GM23338 (cell line): Measurements from ENCODE around the gene GNAZ. TPM values are rescaled to one million over a fixed set of nuclear protein-coding genes. Genes with fewer than 3 reads are reported as not detected.

Source experiments
- ATAC-seq: fragments of 200-7000 bp; cut with Tn5 transposase; 3 replicates; pipeline ENCODE4 v1.9.1; 2020
- DNase-seq: peaks from one replicate; pipeline ENCODE4 v3.0.0-alpha.2; 2015; ENCODE audit warnings: low spot score
- H2AFZ ChIP-seq: fragments of 200-600 bp; sonication (generic); 2 replicates; pipeline ENCODE4 v1.8.0; 2016; ENCODE audit warnings: antibody characterized with exemption, mild to moderate bottlenecking, moderate library complexity
- H3F3A ChIP-seq: fragments of 200-600 bp; sonication (generic); replicated peaks from 2 replicates; pipeline ENCODE4 v1.8.0; 2017; ENCODE audit warnings: antibody characterized with exemption, mixed run types, low read depth
- H3K27ac ChIP-seq: fragments of 200-600 bp; sonication (generic); 2 replicates; pipeline ENCODE4 v1.6.1; 2016; ENCODE audit warnings: low read depth
- H3K27me3 ChIP-seq: fragments of 200-600 bp; sonication (generic); 2 replicates; pipeline ENCODE4 v1.8.0; 2016; ENCODE audit warnings: mild to moderate bottlenecking, mixed run types, moderate library complexity; ENCODE audit not compliant: insufficient read depth
- H3K36me3 ChIP-seq: fragments of 200-600 bp; sonication (generic); 2 replicates; pipeline ENCODE4 v1.8.0; 2016; ENCODE audit warnings: mild to moderate bottlenecking; ENCODE audit not compliant: insufficient read depth
- H3K4me1 ChIP-seq: fragments of 200-600 bp; sonication (generic); 2 replicates; pipeline ENCODE4 v1.8.0; 2016; ENCODE audit warnings: mild to moderate bottlenecking, moderate library complexity; ENCODE audit not compliant: insufficient read depth
- H3K4me2 ChIP-seq: fragments of 200-600 bp; sonication (generic); 2 replicates; pipeline ENCODE4 v1.7.1; 2017; ENCODE audit warnings: mixed run types
- H3K4me3 ChIP-seq: fragments of 200-600 bp; sonication (generic); 2 replicates; pipeline ENCODE4 v1.6.1; 2016; ENCODE audit warnings: mixed run types
- H3K79me2 ChIP-seq: fragments of 200-600 bp; sonication (generic); replicated peaks from 2 replicates; pipeline ENCODE4 v1.8.0; 2017; ENCODE audit warnings: mild to moderate bottlenecking; ENCODE audit not compliant: insufficient read depth
- H3K9me2 ChIP-seq: fragments of 200-600 bp; sonication (generic); 2 replicates; pipeline ENCODE4 v1.8.0; 2017; ENCODE audit not compliant: insufficient read depth
- H4K20me1 ChIP-seq: fragments of 200-600 bp; sonication (generic); replicated peaks from 2 replicates; pipeline ENCODE4 v1.8.0; 2017; ENCODE audit warnings: mild to moderate bottlenecking; ENCODE audit not compliant: insufficient read depth
- H3K27ac Mint-ChIP-seq: 2 replicates; pipeline ENCODE4 v1.8.0; 2020; ENCODE audit warnings: inconsistent platforms, mild to moderate bottlenecking, moderate library complexity, mixed read lengths
- H3K27me3 Mint-ChIP-seq: 3 replicates; pipeline ENCODE4 v1.8.0; 2022; ENCODE audit warnings: low read depth, mild to moderate bottlenecking, moderate library complexity, mixed read lengths, inconsistent platforms; ENCODE audit not compliant: insufficient read depth, poor library complexity
- H3K36me3 Mint-ChIP-seq: 3 replicates; pipeline ENCODE4 v1.8.0; 2021; ENCODE audit warnings: low read depth, mild to moderate bottlenecking, inconsistent platforms, moderate library complexity, mixed read lengths
- H3K4me1 Mint-ChIP-seq: 3 replicates; pipeline ENCODE4 v1.8.0; 2020; ENCODE audit warnings: mild to moderate bottlenecking, inconsistent platforms, mixed read lengths
- H3K4me3 Mint-ChIP-seq: 3 replicates; pipeline ENCODE4 v1.8.0; 2021; ENCODE audit warnings: moderate library complexity, mild to moderate bottlenecking, inconsistent platforms, mixed read lengths
- H3K9me3 Mint-ChIP-seq: 3 replicates; pipeline ENCODE4 v1.8.0; 2020; ENCODE audit warnings: moderate library complexity, mild to moderate bottlenecking, inconsistent platforms, mixed read lengths
- CREB1 ChIP-seq: fragments of 250-450 bp; sonication (Bioruptor Pico); IDR thresholded peaks from 2 replicates; pipeline ENCODE4 v1.5.0; 2020; ENCODE audit warnings: low read depth, mild to moderate bottlenecking, moderate library complexity
- ETS1 ChIP-seq: IDR thresholded peaks from 2 replicates; pipeline ENCODE4 v1.6.1; 2016; ENCODE audit warnings: antibody characterized with exemption
- EZH2 ChIP-seq: fragments of 200-600 bp; sonication (generic); IDR thresholded peaks from one replicate; pipeline ENCODE4 v1.8.0; 2017; ENCODE audit warnings: antibody characterized with exemption, mild to moderate bottlenecking, low read depth; ENCODE audit not compliant: unreplicated experiment
- EZH2phosphoT487 ChIP-seq: fragments of 200-600 bp; sonication (generic); IDR thresholded peaks from one replicate; pipeline ENCODE4 v1.8.1; 2018; ENCODE audit warnings: antibody characterized with exemption; ENCODE audit not compliant: unreplicated experiment
- JUNB ChIP-seq: IDR thresholded peaks from one replicate; pipeline ENCODE4 v1.6.1; 2016; ENCODE audit warnings: antibody characterized with exemption; ENCODE audit not compliant: unreplicated experiment
- REST ChIP-seq: IDR thresholded peaks from one replicate; pipeline ENCODE4 v1.6.1; 2018; ENCODE audit warnings: antibody characterized with exemption; ENCODE audit not compliant: unreplicated experiment
- STAT1 ChIP-seq: IDR thresholded peaks from one replicate; pipeline ENCODE4 v1.6.1; 2016; ENCODE audit warnings: antibody characterized with exemption; ENCODE audit not compliant: unreplicated experiment
- ZNF462 ChIP-seq: fragments of 250-450 bp; sonication (Bioruptor Pico); IDR thresholded peaks from 2 replicates; pipeline ENCODE4 v1.5.0; 2020; ENCODE audit warnings: mild to moderate bottlenecking, moderate library complexity
- polyA plus RNA-seq: library from polyadenylated mRNA; unstranded; fragments of >200 nt; fragmentation: Nextera tagmentation; extraction: Ambion mirVana; gene quantifications from 2 replicates; pipeline ENCODE4 v1.2.1, GENCODE V29; 2016
- total RNA-seq: library from RNA; depleted of rRNA; stranded (reverse); fragments of >200 nt; shearing (Covaris generic); gene quantifications from 2 replicates; pipeline ENCODE4 v1.2.3, GENCODE V29; 2014

The GNAZ gene
- total and polyA plus RNA-seq, 2 experiments from 2014 or later: 2.9 to 11.1 TPM

GRCh38 chr22:23100124-23100801 is 29.9 kb downstream of the GNAZ start:
- no peak overlapping the region for H3K4me3 ChIP-seq
- no peaks in the 10 kb centered on the region; the same call in 1 of the 2 replicates for H4K20me1 ChIP-seq
- H3K27me3 Mint-ChIP-seq: peaks cover 4% of the 10 kb centered on the region
- DNase-seq (no peak), ATAC-seq (no peak)
- H3K9me2 ChIP-seq: no peaks in the 10 kb centered on the region
- no peaks in the 10 kb centered on the region for H3K4me1 ChIP-seq
- no peaks in the 10 kb centered on the region for H3K27me3 ChIP-seq
- no peaks in the 10 kb centered on the region for H3K4me1 Mint-ChIP-seq
- H3K36me3 ChIP-seq: no peaks in the 10 kb centered on the region
- no peaks in the 10 kb centered on the region for H3F3A ChIP-seq
- no peaks in the 10 kb centered on the region; the same call in 2 of the 3 replicates for H3K36me3 Mint-ChIP-seq
- H3K27ac Mint-ChIP-seq: no peak overlapping the region
- no peaks in the 10 kb centered on the region for H3K79me2 ChIP-seq
- H3K27ac ChIP-seq: no peak overlapping the region
- H3K4me2 ChIP-seq: no peak overlapping the region
- TF ChIP-seq STAT1 (no peak), JUNB (no peak), REST (no peak), EZH2phosphoT487 (no peak), EZH2 (no peak)
- no peak overlapping the region for H2AFZ ChIP-seq
- no peaks in the 10 kb centered on the region for H3K9me3 Mint-ChIP-seq
- no peak overlapping the region for H3K4me3 Mint-ChIP-seq

- Mint-ChIP-seq H3K36me3 (no peaks in the 10 kb centered on the region; the same call in 2 of the 3 replicates), H3K4me1 (no peaks in the 10 kb centered on the region), H3K27ac (no peak overlapping the region), H3K27me3 (peaks cover 5% of the 10 kb centered on the region), H3K9me3 (no peaks in the 10 kb centered on the region), H3K4me3 (no peak overlapping the region)
- Histone ChIP-seq H3K9me2 (no peaks in the 10 kb centered on the region), H4K20me1 (no peaks in the 10 kb centered on the region; the same call in 1 of the 2 replicates), H3F3A (no peaks in the 10 kb centered on the region), H3K36me3 (no peaks in the 10 kb centered on the region), H3K4me3 (no peak overlapping the region), H3K27ac (no peak overlapping the region), H3K4me2 (no peak overlapping the region), H3K27me3 (no peaks in the 10 kb centered on the region), H3K79me2 (no peaks in the 10 kb centered on the region), H2AFZ (no peak overlapping the region), H3K4me1 (no peaks in the 10 kb centered on the region)
- DNase-seq (no peak), ATAC-seq (no peak)
- TF ChIP-seq EZH2phosphoT487: no peak
- no peak for TF ChIP-seq CREB1
- TF ChIP-seq ETS1: no peak
- no peak for TF ChIP-seq ZNF462
- no peak for TF ChIP-seq EZH2
- TF ChIP-seq STAT1: no peak
Observed at GRCh38 chr22:23101524-23101923, 31.2 kb downstream of the GNAZ start.
